ENCODE measurements around the gene EXOC4. TPM values are rescaled to one million over a fixed set of nuclear protein-coding genes. Genes with fewer than 3 reads are reported as not detected.

Gene EXOC4
- total and polyA plus RNA-seq, 2 of the 8 experiments (the other 6 are each of a cell fraction or from before 2014, with no cell fraction given), result 27.0 to 67.3 TPM

GRCh38 chr7:133781486-133782090, 528.7 kb downstream of the EXOC4 start:
- no peaks in the 10 kb centered on the region for H4K20me1 ChIP-seq (replicated peaks in 1 of 2; ENCODE audit: control insufficient read depth in 1 of 2, insufficient read depth in 2 of 2, low read length in 2 of 2)
- H3K18ac ChIP-seq (ENCODE audit: extremely low read depth, low read length), result no peak overlapping the region
- H2BK12ac ChIP-seq (ENCODE audit: low read depth, low read length), result no peak overlapping the region
- no peak overlapping the region for H3K4me2 ChIP-seq (ENCODE audit: insufficient read depth in 1 of 2, low read depth in 2 of 2, low read length in 2 of 2)
- CTCF ChIA-PET (ENCODE audit: partially characterized antibody), result interaction anchor here (1.1 kb wide), 1 partner anchor 86 kb away, joined by 3 read pairs; no protein-coding TSS in a partner anchor
- no peak for TF ChIP-seq NRF1 (IDR thresholded peaks at IDR 0.05; ENCODE audit: low read depth, low read length)
- TF ChIP-seq CBX5 (IDR thresholded peaks at IDR 0.05; ENCODE audit: low read depth, low read length), result no peak
- no peak for TF ChIP-seq GTF2F1 (IDR thresholded peaks at IDR 0.05; ENCODE audit: borderline replicate concordance, low read depth, low read length)
- no peak for TF ChIP-seq CBX8 (IDR thresholded peaks at IDR 0.05; ENCODE audit: borderline replicate concordance, low read depth, low read length)
- TF ChIP-seq MAFK (IDR thresholded peaks at IDR 0.05; ENCODE audit: low read depth, low read length), result no peak
- H4K8ac ChIP-seq (ENCODE audit: extremely low read depth, insufficient read depth, low read length), result no peak overlapping the region
- no peak overlapping the region for H3K14ac ChIP-seq (ENCODE audit: insufficient read length)
- no peak overlapping the region for H2BK15ac ChIP-seq (ENCODE audit: low read length)
- no peak overlapping the region for H2AFZ ChIP-seq (ENCODE audit: low read length)
- H3K27ac ChIP-seq (ENCODE audit: low read depth, low read length), result no peak overlapping the region
- no peak overlapping the region for H3K4ac ChIP-seq (replicated peaks; ENCODE audit: insufficient read length, low read depth, low read length)
- H2AK5ac ChIP-seq (ENCODE audit: low read depth, low read length), result no peak overlapping the region
- H3K9ac ChIP-seq (replicated peaks in 1 of 4; ENCODE audit: extremely low read depth in 1 of 4, low read depth in 3 of 4, low read length in 3 of 4), result no peak overlapping the region
- POLR2A ChIA-PET (ENCODE audit: partially characterized antibody), result no interaction called here
- no peaks in the 10 kb centered on the region for H3K79me2 ChIP-seq (ENCODE audit: control insufficient read depth in 1 of 2, insufficient read depth in 2 of 2, low read length in 2 of 2)
- no peak for FAIRE-seq
- no peaks in the 10 kb centered on the region for H3K27me3 ChIP-seq (replicated peaks in 1 of 4; ENCODE audit: control insufficient read depth in 3 of 4, extremely low read depth in 1 of 4, insufficient read depth in 3 of 4, low read length in 3 of 4)
- H2BK120ac ChIP-seq (replicated peaks; ENCODE audit: low read depth, low read length), result no peak overlapping the region
- no peak overlapping the region for H3K4me3 ChIP-seq (ENCODE audit: extremely low read depth in 1 of 4, insufficient read depth in 2 of 4, low read depth in 3 of 4, low read length in 4 of 4)
- H3K23ac ChIP-seq (ENCODE audit: insufficient read length), result no peak overlapping the region
- DNase-seq (ENCODE audit: low read depth in 1 of 2, low spot score in 2 of 2), result no peak
- H3K23me2 ChIP-seq (ENCODE audit: low read depth, low read length), result no peaks in the 10 kb centered on the region
- no peak overlapping the region for H4K5ac ChIP-seq (ENCODE audit: insufficient read length, low read depth, low read length)
- no peaks in the 10 kb centered on the region; a peak in 1 of 4 replicates for H3K9me3 ChIP-seq (ENCODE audit: insufficient read depth in 2 of 2, low read depth in 1 of 2, low read length in 1 of 2)
- H2BK20ac ChIP-seq (ENCODE audit: low read length), result no peak overlapping the region
- H2BK5ac ChIP-seq (ENCODE audit: low read depth, low read length), result no peak overlapping the region
- WGBS, 2 experiments (ENCODE audit: extremely low coverage in 1 of 2, insufficient coverage in 1 of 2, insufficient read length in 1 of 2, insufficient replicate concordance in 2 of 2, low coverage in 1 of 2, low lambda C conversion rate in 2 of 2, missing lambda C conversion rate in 1 of 2), result 84% methylated on average over 7 of the region's 7 CpGs; no CpG with 5 or more reads in 1 of the 2 experiments
- no peaks in the 10 kb centered on the region; a peak in 1 of 8 replicates for H3K36me3 ChIP-seq (ENCODE audit: control insufficient read depth in 2 of 4, insufficient read depth in 4 of 4, low read length in 3 of 4)
- no peaks in the 10 kb centered on the region for H3K79me1 ChIP-seq (ENCODE audit: low read depth, low read length)
- no peak overlapping the region for H4K91ac ChIP-seq (replicated peaks; ENCODE audit: insufficient read length, low read length)
- H3K56ac ChIP-seq (replicated peaks; ENCODE audit: insufficient read length, low read depth, low read length), result no peak overlapping the region
- H3K4me1 ChIP-seq (replicated peaks in 1 of 4; ENCODE audit: control insufficient read depth in 3 of 4, insufficient read depth in 4 of 4, low read length in 3 of 4), result no peaks in the 10 kb centered on the region
